Right atrium auricular region (tissue), 2 donors: Measurements from ENCODE around the gene AAGAB. TPM values are rescaled to one million over a fixed set of nuclear protein-coding genes. Genes with fewer than 3 reads are reported as not detected.

Source experiments
- DNase-seq: peaks from one replicate; pipeline ENCODE4 v3.0.0-alpha.2; 2019; ENCODE audit warnings: low spot score
- H3K27ac ChIP-seq, 2 donors: fragments of 200-600 bp; sonication (generic); 1 replicate in 1 of 2; 2 replicates in 1 of 2; pipeline ENCODE4 v1.5.1; 2016 to 2019
- H3K27me3 ChIP-seq, 2 donors: fragments of 200-600 bp; sonication (generic); one replicate each; pipeline versions ENCODE4 v1.5.1 to v1.6.0; 2017 to 2019
- H3K36me3 ChIP-seq: fragments of 200-600 bp; sonication (generic); one replicate; pipeline ENCODE4 v1.5.1; 2016
- H3K4me1 ChIP-seq, 2 donors: fragments of 200-600 bp; sonication (generic); one replicate each; pipeline versions ENCODE4 v1.5.1 to v1.6.0; 2017 to 2019
- H3K4me3 ChIP-seq, 2 donors: fragments of 200-600 bp; sonication (generic); 1 replicate in 1 of 2; 2 replicates in 1 of 2; pipeline ENCODE4 v1.5.1; 2017 to 2019; ENCODE audit warnings: mild to moderate bottlenecking in 1 of 2, moderate library complexity in 1 of 2
- H3K9me3 ChIP-seq, 2 donors: fragments of 200-600 bp; sonication (generic); one replicate each; pipeline ENCODE4 v1.5.1; 2019
- total RNA-seq, 2 donors: library from RNA; depleted of rRNA; stranded (reverse); fragments of >200 nt; gene quantifications; one replicate each; pipeline ENCODE4 v1.1.0, GENCODE V29; 2016
- TF ChIP-seq, protein P1 (sequence below), 2 donors: fragments of 200-600 bp; sonication (generic); IDR thresholded peaks; one replicate each; pipeline ENCODE4 v1.5.1; 2019; ENCODE audit warnings: antibody characterized with exemption in 2 of 2

Gene AAGAB
- total RNA-seq, 2 donors from 2014 or later = 12.6 to 20.4 TPM

DNA sequence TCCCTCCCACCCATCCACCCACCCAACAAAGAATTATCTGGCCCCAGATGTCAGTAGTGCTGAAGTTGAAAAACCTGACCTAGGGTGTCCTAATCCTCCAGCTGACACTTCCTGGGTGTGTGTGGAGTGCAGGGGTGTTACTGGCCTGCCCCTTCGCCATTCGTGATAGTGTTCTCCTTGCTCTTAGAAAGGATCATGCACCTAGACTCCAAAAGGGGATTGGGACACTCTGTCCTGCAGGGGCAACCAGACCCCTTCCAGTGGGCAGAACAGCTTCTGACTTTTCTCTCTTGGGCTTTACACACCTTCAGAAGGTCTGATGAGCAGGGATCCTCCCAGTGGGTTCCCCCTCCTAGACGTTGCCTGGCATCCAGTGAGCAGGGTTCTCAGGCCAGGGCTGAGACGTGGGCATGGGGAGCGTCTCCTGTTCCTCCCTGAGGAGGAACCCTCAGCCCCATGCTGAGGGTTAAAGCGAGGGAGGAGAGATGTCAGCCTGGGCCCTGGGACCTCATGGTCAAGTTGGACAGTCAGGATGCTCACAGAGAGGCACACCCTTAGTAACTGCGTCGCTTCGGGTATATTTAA, 75.0 kb downstream of the AAGAB start:
- Histone ChIP-seq H3K27me3 (no peaks in the 10 kb centered on the region), H3K4me1 (peaks cover 0 to 57% of the 10 kb centered on the region in 2 donors), H3K9me3 (no peaks in the 10 kb centered on the region), H3K27ac (peak overlapping the region; percentile 59 to 80), H3K4me3 (no peak overlapping the region), H3K36me3 (peaks cover 15% of the 10 kb centered on the region)
- TF ChIP-seq, protein P1, sequence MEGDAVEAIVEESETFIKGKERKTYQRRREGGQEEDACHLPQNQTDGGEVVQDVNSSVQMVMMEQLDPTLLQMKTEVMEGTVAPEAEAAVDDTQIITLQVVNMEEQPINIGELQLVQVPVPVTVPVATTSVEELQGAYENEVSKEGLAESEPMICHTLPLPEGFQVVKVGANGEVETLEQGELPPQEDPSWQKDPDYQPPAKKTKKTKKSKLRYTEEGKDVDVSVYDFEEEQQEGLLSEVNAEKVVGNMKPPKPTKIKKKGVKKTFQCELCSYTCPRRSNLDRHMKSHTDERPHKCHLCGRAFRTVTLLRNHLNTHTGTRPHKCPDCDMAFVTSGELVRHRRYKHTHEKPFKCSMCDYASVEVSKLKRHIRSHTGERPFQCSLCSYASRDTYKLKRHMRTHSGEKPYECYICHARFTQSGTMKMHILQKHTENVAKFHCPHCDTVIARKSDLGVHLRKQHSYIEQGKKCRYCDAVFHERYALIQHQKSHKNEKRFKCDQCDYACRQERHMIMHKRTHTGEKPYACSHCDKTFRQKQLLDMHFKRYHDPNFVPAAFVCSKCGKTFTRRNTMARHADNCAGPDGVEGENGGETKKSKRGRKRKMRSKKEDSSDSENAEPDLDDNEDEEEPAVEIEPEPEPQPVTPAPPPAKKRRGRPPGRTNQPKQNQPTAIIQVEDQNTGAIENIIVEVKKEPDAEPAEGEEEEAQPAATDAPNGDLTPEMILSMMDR (IDR thresholded peaks at IDR 0.05) = no peak
- no peak for DNase-seq

DNA sequence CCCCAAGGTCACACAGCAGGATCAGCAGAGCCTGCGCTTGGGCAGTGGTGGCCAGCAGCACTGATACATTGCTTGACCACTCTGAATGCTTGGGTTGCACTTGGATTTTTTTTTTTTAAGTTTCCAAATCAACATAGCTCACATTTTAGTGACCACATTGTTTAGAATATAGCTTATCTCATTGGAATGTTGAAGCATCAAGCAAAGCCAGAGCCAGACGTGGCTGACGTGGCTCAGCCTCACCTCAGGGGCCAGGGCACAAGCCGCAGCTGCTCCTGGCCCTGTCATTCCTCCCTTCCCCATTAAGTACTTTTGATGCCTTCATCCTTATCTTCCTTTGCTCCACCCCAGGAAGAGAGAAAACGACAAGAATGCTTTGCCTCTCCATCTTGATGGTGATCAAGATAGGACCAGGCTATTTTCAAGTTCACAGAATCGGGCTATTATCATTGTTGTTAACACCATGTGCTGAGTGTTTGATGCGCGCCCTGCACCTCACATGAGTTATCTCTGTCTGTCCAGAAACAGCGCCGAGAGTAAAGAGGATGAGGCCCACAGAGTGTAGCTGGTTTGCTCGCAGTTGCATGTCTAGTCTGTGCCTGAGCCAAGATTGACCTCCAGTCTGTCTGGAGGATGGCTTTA, 75.8 kb downstream of the AAGAB start:
- H3K9me3 ChIP-seq = no peaks in the 10 kb centered on the region
- H3K27me3 ChIP-seq = no peaks in the 10 kb centered on the region
- H3K36me3 ChIP-seq = peaks cover 22% of the 10 kb centered on the region
- TF ChIP-seq, protein P1 (IDR thresholded peaks at IDR 0.05) = no peak
- no peak overlapping the region for H3K4me3 ChIP-seq
- no peak for DNase-seq
- H3K27ac ChIP-seq = peak overlapping the region; percentile 59 to 80
- H3K4me1 ChIP-seq = peaks cover 0 to 55% of the 10 kb centered on the region in 2 donors

DNA sequence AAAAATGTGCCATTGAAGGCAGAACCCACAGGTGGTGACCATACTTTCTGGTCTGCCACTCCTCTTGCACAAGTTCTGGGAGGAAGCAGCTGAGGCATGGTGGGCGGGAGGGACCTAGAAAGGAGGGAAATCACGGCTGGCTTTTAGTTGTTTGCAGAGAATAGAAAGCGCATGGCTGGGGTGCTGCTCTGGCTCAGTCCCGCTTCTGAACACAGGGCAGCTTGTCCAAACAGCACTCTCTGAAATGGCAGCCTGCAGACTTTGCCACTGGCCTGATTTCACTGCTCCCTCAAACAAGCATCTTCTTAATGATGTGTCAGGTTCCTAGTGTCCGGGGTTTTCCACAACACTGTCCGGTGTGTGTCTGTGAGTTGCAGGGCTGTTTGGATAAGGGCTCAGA, 76.7 kb downstream of the AAGAB start:
- Histone ChIP-seq H3K9me3 (no peaks in the 10 kb centered on the region), H3K36me3 (peaks cover 22% of the 10 kb centered on the region), H3K27ac (peak overlapping the region; percentile 59 to 80), H3K27me3 (no peaks in the 10 kb centered on the region), H3K4me3 (no peak overlapping the region), H3K4me1 (peaks cover 0 to 55% of the 10 kb centered on the region in 2 donors)
- TF ChIP-seq, protein P1 (IDR thresholded peaks at IDR 0.05) = no peak
- DNase-seq = no peak

DNA sequence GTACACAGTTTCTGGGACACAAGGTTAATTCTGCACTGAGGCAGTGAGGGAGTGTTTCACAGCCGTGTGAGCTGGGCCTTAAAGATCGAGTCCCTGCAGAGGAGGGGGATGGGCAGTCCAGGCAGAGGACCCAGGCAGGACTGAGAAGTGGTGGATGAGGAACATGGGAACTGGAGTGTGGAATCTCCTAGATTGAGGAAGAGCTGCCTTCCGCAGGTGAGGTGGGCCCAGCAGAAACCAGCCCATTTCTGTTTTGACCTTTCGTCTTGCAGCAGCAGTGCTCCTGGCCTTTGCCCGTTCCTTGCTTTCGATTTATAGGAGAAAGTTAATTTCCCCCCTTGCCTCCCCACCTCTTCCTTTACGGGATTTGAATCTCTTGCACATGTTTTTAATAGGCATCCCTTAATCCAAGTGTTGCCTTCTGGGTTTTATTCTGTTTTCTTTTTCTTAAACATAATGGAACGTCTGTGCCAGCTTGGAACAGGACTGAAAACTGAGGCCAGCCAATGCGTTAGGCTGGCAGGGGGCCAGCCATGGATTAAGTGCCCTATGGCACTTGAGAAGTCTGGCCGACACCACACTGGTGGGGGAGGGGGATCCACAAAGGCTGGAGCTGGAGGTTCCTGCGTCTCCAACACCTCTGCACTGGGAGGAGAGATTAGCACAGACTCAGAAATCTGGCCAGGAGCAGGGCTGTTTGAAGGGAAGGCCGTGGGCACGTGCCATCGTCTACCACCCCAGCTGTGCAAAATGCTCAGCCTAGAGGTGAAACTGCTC, 78.1 kb downstream of the AAGAB start:
- DNase-seq = no peak
- Histone ChIP-seq H3K27me3 (no peaks in the 10 kb centered on the region), H3K36me3 (peaks cover 19% of the 10 kb centered on the region), H3K27ac (peak overlapping the region; percentile 3 to 62), H3K4me3 (no peak overlapping the region), H3K4me1 (peaks cover 0 to 55% of the 10 kb centered on the region in 2 donors), H3K9me3 (no peaks in the 10 kb centered on the region)
- TF ChIP-seq, protein P1 (IDR thresholded peaks at IDR 0.05) = no peak

DNA sequence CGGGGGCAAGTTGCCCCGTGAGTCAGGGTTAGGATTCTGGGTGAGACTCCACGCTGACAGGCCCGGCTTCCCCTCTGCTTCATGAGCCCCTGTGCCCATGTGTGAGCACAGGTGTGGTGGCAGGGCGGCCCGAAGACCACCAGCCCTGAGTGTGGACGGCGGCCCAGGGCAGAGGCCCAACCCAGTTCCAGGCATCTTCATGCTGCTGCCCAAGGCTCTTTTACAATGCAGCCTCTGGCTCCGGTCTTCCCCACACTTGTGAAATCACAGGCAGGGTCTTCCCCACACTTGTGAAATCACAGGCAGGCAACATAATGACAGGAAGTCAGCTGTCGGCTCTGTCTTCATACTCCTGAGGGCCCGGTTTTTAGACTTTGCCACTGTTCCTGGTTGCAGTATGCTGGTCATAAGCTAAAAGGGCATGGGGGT, 78.8 kb downstream of the AAGAB start:
- Histone ChIP-seq H3K4me1 (peaks cover 0 to 55% of the 10 kb centered on the region in 2 donors), H3K9me3 (no peaks in the 10 kb centered on the region), H3K36me3 (peaks cover 20% of the 10 kb centered on the region), H3K27ac (peak overlapping the region; percentile 3 to 19), H3K4me3 (no peak overlapping the region), H3K27me3 (no peaks in the 10 kb centered on the region)
- TF ChIP-seq, protein P1 (IDR thresholded peaks at IDR 0.05) = no peak
- peak; percentile 86 for DNase-seq
